ENCODE measurements around the gene GXYLT1. TPM values are rescaled to one million over a fixed set of nuclear protein-coding genes. Genes with fewer than 3 reads are reported as not detected.

The GXYLT1 gene
- total and polyA plus RNA-seq, 2 of the 13 experiments (the other 11 are each of a cell fraction or from before 2014, with no cell fraction given), result 7.8 to 17.0 TPM

DNA sequence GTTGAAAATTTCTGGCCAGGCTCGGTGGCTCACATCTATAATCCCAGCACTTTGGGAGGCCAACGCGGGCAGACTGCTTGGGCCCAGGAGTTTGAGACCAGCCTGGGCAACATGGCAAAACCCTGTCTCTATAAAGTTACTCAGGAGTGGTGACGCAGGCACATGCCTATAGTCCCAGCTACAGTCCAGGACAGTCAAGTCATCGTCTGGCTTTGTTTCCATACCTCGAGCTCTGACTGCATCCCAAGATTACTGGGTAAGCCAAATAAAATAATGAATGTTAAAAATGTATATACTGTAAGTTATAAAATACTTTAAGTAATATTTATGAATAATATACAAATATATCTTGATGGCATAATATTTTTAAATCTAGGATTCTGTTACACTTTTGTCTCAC lies 23.0 kb upstream of the GXYLT1 start (continued):
- no peak for TF ChIP-seq KDM5A (IDR thresholded peaks at IDR 0.05; ENCODE audit: borderline replicate concordance, low read length)
- TF ChIP-seq, protein P1, sequence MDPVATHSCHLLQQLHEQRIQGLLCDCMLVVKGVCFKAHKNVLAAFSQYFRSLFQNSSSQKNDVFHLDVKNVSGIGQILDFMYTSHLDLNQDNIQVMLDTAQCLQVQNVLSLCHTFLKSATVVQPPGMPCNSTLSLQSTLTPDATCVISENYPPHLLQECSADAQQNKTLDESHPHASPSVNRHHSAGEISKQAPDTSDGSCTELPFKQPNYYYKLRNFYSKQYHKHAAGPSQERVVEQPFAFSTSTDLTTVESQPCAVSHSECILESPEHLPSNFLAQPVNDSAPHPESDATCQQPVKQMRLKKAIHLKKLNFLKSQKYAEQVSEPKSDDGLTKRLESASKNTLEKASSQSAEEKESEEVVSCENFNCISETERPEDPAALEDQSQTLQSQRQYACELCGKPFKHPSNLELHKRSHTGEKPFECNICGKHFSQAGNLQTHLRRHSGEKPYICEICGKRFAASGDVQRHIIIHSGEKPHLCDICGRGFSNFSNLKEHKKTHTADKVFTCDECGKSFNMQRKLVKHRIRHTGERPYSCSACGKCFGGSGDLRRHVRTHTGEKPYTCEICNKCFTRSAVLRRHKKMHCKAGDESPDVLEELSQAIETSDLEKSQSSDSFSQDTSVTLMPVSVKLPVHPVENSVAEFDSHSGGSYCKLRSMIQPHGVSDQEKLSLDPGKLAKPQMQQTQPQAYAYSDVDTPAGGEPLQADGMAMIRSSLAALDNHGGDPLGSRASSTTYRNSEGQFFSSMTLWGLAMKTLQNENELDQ (CRISPR knock-in tag; IDR thresholded peaks at IDR 0.05; ENCODE audit: borderline replicate concordance), result no peak
- no peak for TF ChIP-seq ZNF577 (CRISPR knock-in tag; IDR thresholded peaks at IDR 0.05; ENCODE audit: borderline replicate concordance, low read depth)
- TF ChIP-seq ZC3H4 (CRISPR knock-in tag; IDR thresholded peaks at IDR 0.05; ENCODE audit: borderline replicate concordance), result no peak
- TF ChIP-seq, protein P2, sequence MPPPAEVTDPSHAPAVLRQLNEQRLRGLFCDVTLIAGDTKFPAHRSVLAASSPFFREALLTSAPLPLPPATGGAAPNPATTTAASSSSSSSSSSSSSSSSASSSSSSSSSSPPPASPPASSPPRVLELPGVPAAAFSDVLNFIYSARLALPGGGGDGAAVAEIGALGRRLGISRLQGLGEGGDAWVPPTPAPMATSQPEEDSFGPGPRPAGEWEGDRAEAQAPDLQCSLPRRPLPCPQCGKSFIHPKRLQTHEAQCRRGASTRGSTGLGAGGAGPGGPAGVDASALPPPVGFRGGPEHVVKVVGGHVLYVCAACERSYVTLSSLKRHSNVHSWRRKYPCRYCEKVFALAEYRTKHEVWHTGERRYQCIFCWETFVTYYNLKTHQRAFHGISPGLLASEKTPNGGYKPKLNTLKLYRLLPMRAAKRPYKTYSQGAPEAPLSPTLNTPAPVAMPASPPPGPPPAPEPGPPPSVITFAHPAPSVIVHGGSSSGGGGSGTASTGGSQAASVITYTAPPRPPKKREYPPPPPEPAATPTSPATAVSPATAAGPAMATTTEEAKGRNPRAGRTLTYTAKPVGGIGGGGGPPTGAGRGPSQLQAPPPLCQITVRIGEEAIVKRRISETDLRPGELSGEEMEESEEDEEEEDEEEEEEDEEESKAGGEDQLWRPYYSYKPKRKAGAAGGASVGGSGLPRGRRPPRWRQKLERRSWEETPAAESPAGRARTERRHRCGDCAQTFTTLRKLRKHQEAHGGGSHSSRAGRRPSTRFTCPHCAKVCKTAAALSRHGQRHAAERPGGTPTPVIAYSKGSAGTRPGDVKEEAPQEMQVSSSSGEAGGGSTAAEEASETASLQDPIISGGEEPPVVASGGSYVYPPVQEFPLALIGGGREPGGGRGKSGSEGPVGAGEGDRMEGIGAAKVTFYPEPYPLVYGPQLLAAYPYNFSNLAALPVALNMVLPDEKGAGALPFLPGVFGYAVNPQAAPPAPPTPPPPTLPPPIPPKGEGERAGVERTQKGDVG (CRISPR knock-in tag; IDR thresholded peaks at IDR 0.05; ENCODE audit: borderline replicate concordance), result no peak
- TF ChIP-seq ZNF552 (CRISPR knock-in tag; IDR thresholded peaks at IDR 0.05; ENCODE audit: borderline replicate concordance), result no peak
- no peak for TF ChIP-seq RORA (CRISPR knock-in tag; IDR thresholded peaks at IDR 0.05)
- TF ChIP-seq ZNF709 (CRISPR knock-in tag; IDR thresholded peaks at IDR 0.05), result no peak

All from HepG2 (cell line).